ENCODE data around the gene TNFRSF13B.

- TF ChIP-seq EZH2 (IDR thresholded peaks at IDR 0.05), result no peak
- TF ChIP-seq POLR2AphosphoS5 (IDR thresholded peaks at IDR 0.05; ENCODE audit: borderline replicate concordance, low read depth, low read length), result no peak
- no peak for TF ChIP-seq FOXP2 (optimal IDR thresholded peaks at IDR 0.05; ENCODE audit: control extremely low read depth, extremely low read length, insufficient read depth)
These were observed 45.8 kb downstream of the TNFRSF13B start for GRCh38 chr17:16926061-16926511.
